PC-3 (cell line): ENCODE data around the gene GLB1L. TPM values are rescaled to one million over a fixed set of nuclear protein-coding genes. Genes with fewer than 3 reads are reported as not detected.

Experiments
- ATAC-seq: fragments of 200-7000 bp; cut with Tn5 transposase; 2 replicates; pipeline ENCODE4 v1.9.1; 2020; ENCODE audit warnings: mild to moderate bottlenecking, moderate library complexity
- Bru-seq: library from RNA; stranded (reverse); fragments of 400-500 nt; gene quantifications from one replicate; lab custom pipeline; 2021; lab: Mats Ljungman, UMichigan
- BruChase-seq, 2 experiments: library from RNA; stranded (reverse); fragments of 400-500 nt; gene quantifications; one replicate each; lab custom pipeline; 2021; lab: Mats Ljungman, UMichigan
- BruUV-seq: library from RNA; stranded (reverse); fragments of 400-500 nt; replicated peaks from 2 replicates; lab custom pipeline; 2021; lab: Mats Ljungman, UMichigan
- CTCF ChIA-PET: fragments of 300-600 bp; sonication (Branson Sonifier 250); formaldehyde crosslinking; loops from one replicate; lab custom pipeline; 2022; ENCODE audit warnings: antibody characterized with exemption; lab: Charles Lee
- POLR2A ChIA-PET: fragments of 300-600 bp; sonication (Branson Sonifier 250); formaldehyde crosslinking; loops from one replicate; lab custom pipeline; 2022; ENCODE audit warnings: antibody characterized with exemption; ENCODE audit not compliant: unreplicated experiment; lab: Charles Lee
- DNase-seq: peaks from one replicate; pipeline ENCODE4 v3.0.0-alpha.2; 2015
- H2AFZ ChIP-seq: fragments of 300-600 bp; sonication (generic); 2 replicates; pipeline ENCODE4 v1.6.0; 2016; ENCODE audit warnings: antibody characterized with exemption, low read length
- H3F3A ChIP-seq: fragments of 300-600 bp; sonication (generic); one replicate; pipeline ENCODE4 v1.6.0; 2017; ENCODE audit warnings: antibody characterized with exemption, low read length, control low read depth, mild to moderate bottlenecking; ENCODE audit not compliant: unreplicated experiment
- H3K27ac ChIP-seq: fragments of 300-600 bp; sonication (generic); 2 replicates; pipeline ENCODE4 v1.5.1; 2016; ENCODE audit warnings: mild to moderate bottlenecking, low read length
- H3K27me3 ChIP-seq: fragments of 300-600 bp; sonication (generic); 2 replicates; pipeline ENCODE4 v1.6.1; 2016; ENCODE audit warnings: low read length, mixed read lengths
- H3K36me3 ChIP-seq: fragments of 300-600 bp; sonication (generic); 2 replicates; pipeline ENCODE4 v1.6.1; 2016; ENCODE audit warnings: low read depth, mixed run types, low read length, mixed read lengths
- H3K4me1 ChIP-seq: fragments of 300-600 bp; sonication (generic); 2 replicates; pipeline ENCODE4 v1.5.1; 2016; ENCODE audit warnings: low read length; ENCODE audit not compliant: insufficient read depth
- H3K4me2 ChIP-seq: fragments of 300-600 bp; sonication (generic); 2 replicates; pipeline ENCODE4 v1.6.0; 2016; ENCODE audit warnings: low read length
- H3K4me3 ChIP-seq: fragments of 300-600 bp; sonication (generic); 2 replicates; pipeline ENCODE4 v1.5.1; 2016; ENCODE audit warnings: mild to moderate bottlenecking, low read length, mixed read lengths
- H3K79me2 ChIP-seq: fragments of 300-600 bp; sonication (generic); 2 replicates; pipeline ENCODE4 v1.6.1; 2017; ENCODE audit warnings: low read length, mixed read lengths
- H3K9ac ChIP-seq: fragments of 300-600 bp; sonication (generic); 2 replicates; pipeline ENCODE4 v1.6.0; 2016; ENCODE audit warnings: mild to moderate bottlenecking, low read length
- H3K9me2 ChIP-seq: fragments of 300-600 bp; sonication (generic); replicated peaks from 2 replicates; pipeline ENCODE4 v1.6.1; 2016; ENCODE audit warnings: mixed run types, low read length, mixed read lengths
- H3K9me3 ChIP-seq: fragments of 300-600 bp; sonication (generic); 2 replicates; pipeline ENCODE4 v1.6.1; 2016; ENCODE audit warnings: low read length, mixed read lengths
- H4K20me1 ChIP-seq: fragments of 300-600 bp; sonication (generic); 2 replicates; pipeline ENCODE4 v1.6.1; 2016; ENCODE audit warnings: low read length, mixed read lengths
- CTCF ChIP-seq: fragments of 300-600 bp; sonication (generic); conservative IDR thresholded peaks from 2 replicates; pipeline ENCODE4 v1.5.1; 2017; ENCODE audit warnings: antibody characterized with exemption, low read depth, mild to moderate bottlenecking, low read length
- EZH2 ChIP-seq: fragments of 300-600 bp; sonication (generic); IDR thresholded peaks from one replicate; pipeline ENCODE4 v1.6.1; 2017; ENCODE audit warnings: antibody characterized with exemption, mild to moderate bottlenecking, low read length; ENCODE audit not compliant: unreplicated experiment
- intact Hi-C: fragments of 100-400 bp; cut with micrococcal nuclease; formaldehyde crosslinking; loops from 2 replicates; pipeline ENCODE4 v1.9.0; 2023
- long read RNA-seq: library from polyadenylated mRNA; unstranded; transcript quantifications from one replicate; pipeline ENCODE4 v2.0.0, GENCODE V29; 2021; ENCODE audit not compliant: unreplicated experiment
- total RNA-seq: library from RNA; depleted of rRNA; stranded (reverse); fragments of >200 nt; gene quantifications from 2 replicates; pipeline ENCODE4 v1.2.3, GENCODE V29; 2014; rRNA removed

GLB1L gene
- total RNA-seq (6.0 and 6.1 TPM in 2 replicates), Bru-seq, nascent RNA (percentile 54 among the genes with signal in this experiment), BruChase-seq, experiment 1, labeled RNA remaining after a 6-hour chase (percentile 52 among the genes with signal in this experiment), BruChase-seq, experiment 2, labeled RNA remaining after a 2-hour chase (percentile 48 among the genes with signal in this experiment)
- long read RNA-seq, partial matches to known transcripts = 2 of 6 reads
- long read RNA-seq, other reads (novel, unspliced or antisense) = 4 of 6 reads

DNA sequence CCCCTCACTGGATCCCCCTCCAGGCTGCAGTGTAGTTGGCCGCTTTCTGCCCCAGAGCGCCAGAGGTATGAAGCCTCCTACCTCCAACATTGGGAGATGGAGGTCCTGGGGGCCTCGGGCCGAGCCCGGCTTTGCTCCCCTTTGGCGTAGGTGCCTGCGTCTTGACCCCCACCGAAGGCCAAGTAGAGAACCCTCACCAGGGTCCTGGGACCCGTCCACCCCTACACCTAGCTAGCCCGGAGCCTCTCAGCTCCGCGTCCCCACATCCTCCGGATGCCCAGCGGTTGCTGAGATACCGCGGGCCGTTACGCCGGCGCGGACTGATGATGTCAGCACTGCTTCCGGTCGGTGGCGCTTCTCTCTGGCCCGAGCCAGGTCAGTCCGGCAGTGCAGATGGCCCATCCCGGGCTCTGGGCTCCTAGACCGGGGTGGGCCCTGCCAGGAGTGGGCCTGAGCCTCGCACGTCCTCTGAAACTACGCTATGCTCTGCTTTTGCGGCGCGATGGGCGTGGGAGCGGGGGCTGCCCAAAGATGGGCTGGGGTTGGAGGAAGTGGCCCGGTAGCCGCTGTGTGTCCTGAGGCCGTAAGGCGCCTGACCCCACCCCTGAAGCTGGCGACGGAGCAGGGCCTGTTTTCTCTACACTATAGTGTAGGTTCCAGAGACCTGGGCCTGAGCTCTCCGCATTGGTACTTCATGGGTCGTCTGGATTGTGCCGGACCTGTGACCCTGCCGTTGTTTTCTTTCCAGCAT lies at the start of gene GLB1L, which contains the start of gene STK16:
GLB1L (minus strand) TSS at position 297 of the 751 bp plus-strand sequence. CDS start 1,871 bp downstream, outside the sequence.
STK16 (plus strand) TSS at position 332 of the 751 bp plus-strand sequence. CDS start 521 bp downstream, outside the sequence.
- peak within 1 kb of the TSS; percentile 93 for H3K9ac ChIP-seq
- no peaks in the 10 kb centered on the region for H4K20me1 ChIP-seq
- ChIA-PET POLR2A (interaction anchor here (0.5 to 1.4 kb wide), 4 partner anchors 29 to 126 kb away, joined by 3 to 5 read pairs (median 4); no protein-coding TSS in a partner anchor), CTCF (interaction anchor here (0.9 to 1.9 kb wide), 3 partner anchors 29 to 50 kb away, joined by 3 to 6 read pairs (median 4); partner anchors contain the start of gene DNAJB2)
- peaks cover 29% of the 10 kb centered on the region for H3K79me2 ChIP-seq
- peaks cover 45% of the 10 kb centered on the region for H3K4me1 ChIP-seq
- H3K4me3 ChIP-seq = peak within 1 kb of the TSS; percentile 88
- no peaks in the 10 kb centered on the region for H3K27me3 ChIP-seq
- peaks cover 5% of the 10 kb centered on the region for H3F3A ChIP-seq
- peak within 1 kb of the TSS; percentile 92 for H3K4me2 ChIP-seq
- ATAC-seq (peak; percentile 64), DNase-seq (peak; percentile 93)
- TF ChIP-seq CTCF = no peak
- TF ChIP-seq EZH2 = no peak
- no peaks in the 10 kb centered on the region for H3K9me2 ChIP-seq
- BruUV-seq = TSS peak; percentile 75
- peaks cover 8% of the 10 kb centered on the region for H3K36me3 ChIP-seq
- H2AFZ ChIP-seq = peak within 1 kb of the TSS; percentile 83
- no peaks in the 10 kb centered on the region for H3K9me3 ChIP-seq
- intact Hi-C loops = no loop called here
- H3K27ac ChIP-seq = peak within 1 kb of the TSS; percentile 48

GRCh38 chr2:219294356-219295351 lies 49.4 kb upstream of the GLB1L start:
- ATAC-seq = peak; percentile 81
- ChIA-PET POLR2A (interaction anchor here (0.8 to 1.2 kb wide), 3 partner anchors 16 to 65 kb away, joined by 3 to 5 read pairs (median 3); partner anchors contain the start of genes ANKZF1, ATG9A, DNAJB2 and TUBA4B), CTCF (interaction anchor here (0.5 to 2.8 kb wide), 15 partner anchors 15 to 528 kb away, joined by 3 to 39 read pairs (median 6); partner anchors contain the start of genes DNAJB2, DNPEP, GLB1L and STK16)
- H3K36me3 ChIP-seq = no peaks in the 10 kb centered on the region
- BruUV-seq = no TSS peak
- H3K27ac ChIP-seq = no peak overlapping the region
- H3K9ac ChIP-seq = peak overlapping the region; percentile 75
- H3K79me2 ChIP-seq = no peaks in the 10 kb centered on the region
- peak; percentile 93 for DNase-seq
- H3K9me3 ChIP-seq = no peaks in the 10 kb centered on the region
- peak overlapping the region; percentile 96 for H2AFZ ChIP-seq
- no peaks in the 10 kb centered on the region for H4K20me1 ChIP-seq
- H3K4me3 ChIP-seq = peak overlapping the region; percentile 72
- H3F3A ChIP-seq = no peaks in the 10 kb centered on the region
- H3K27me3 ChIP-seq = no peaks in the 10 kb centered on the region
- intact Hi-C loops = loop anchor here (1.0 to 5.0 kb wide), 5 partner anchors 15 to 134 kb away; partner anchors contain the start of genes ABCB6, CNPPD1, DNAJB2 and NHEJ1
- peak overlapping the region; percentile 91 for H3K4me2 ChIP-seq
- no peaks in the 10 kb centered on the region for H3K9me2 ChIP-seq
- no peak for TF ChIP-seq EZH2
- TF ChIP-seq CTCF = peak; percentile 95
- H3K4me1 ChIP-seq = peaks cover 20% of the 10 kb centered on the region
